DLD1 (cell line): ENCODE measurements around the gene DPYSL3.
"Not testable (repeated sequence)": the region's sequence is repeated elsewhere in the genome, so short reads cannot be mapped to it uniquely, and the experiment has no call there.

Experiments
- in situ Hi-C: cut with HindIII; loops from 2 replicates; pipeline ENCODE4 v1.10.0; 2017; ENCODE audit warnings: low sequenced_read_pairs

DPYSL3 gene

DNA sequence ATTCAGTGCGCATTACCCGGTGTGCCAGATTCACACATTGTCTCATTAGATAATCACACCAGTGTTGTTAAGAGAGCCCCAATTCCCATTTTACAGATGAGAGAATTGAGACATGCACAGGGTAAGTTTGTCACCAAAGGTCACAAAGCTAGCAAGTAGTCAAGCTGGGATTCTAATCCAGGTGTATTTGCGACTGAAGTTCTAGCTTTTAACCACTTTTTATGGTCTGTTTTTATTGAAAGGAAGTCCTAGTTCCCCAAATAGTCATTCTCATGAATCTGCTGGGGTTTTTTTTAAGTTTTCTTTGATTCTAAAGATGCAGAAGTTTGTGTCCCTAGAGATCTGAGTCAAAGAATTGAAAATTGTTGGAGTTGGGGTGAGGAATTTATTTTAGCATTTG, 136.5 kb downstream of the DPYSL3 start:
- in situ Hi-C loops = no loop called here

- in situ Hi-C loops = no loop called here
These were observed 137.7 kb downstream of the DPYSL3 start for GRCh38 chr5:147372191-147372590.

GRCh38 chr5:147371290-147371689, 138.6 kb downstream of the DPYSL3 start:
- in situ Hi-C loops = no loop called here

GRCh38 chr5:147369742-147370374, 140.0 kb downstream of the DPYSL3 start:
- in situ Hi-C loops = no loop called here

- in situ Hi-C loops = not testable (repeated sequence)
These were observed 142.5 kb downstream of the DPYSL3 start for GRCh38 chr5:147367381-147367780.

GRCh38 chr5:147361441-147362175, 148.3 kb downstream of the DPYSL3 start:
- in situ Hi-C loops = no loop called here

DNA sequence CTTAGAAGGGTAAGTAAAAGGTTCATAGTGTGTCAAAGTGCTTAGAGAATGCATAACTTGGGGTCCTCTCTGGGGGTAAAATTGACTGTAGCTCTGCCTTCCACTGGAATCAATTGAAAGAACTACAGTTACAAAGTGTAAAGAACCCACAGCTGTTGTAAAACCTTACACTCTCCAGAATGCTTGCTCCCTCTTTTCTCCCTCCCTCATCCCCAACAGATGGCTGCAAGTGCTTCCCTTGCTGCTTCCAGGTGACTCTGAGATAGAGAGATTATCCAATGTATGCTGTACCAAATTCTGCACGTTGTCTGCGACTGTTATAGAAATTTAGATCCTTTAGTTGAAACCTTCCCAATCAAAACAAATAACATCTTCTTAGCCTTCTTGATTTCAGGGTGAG, 149.1 kb downstream of the DPYSL3 start:
- in situ Hi-C loops = no loop called here

DNA sequence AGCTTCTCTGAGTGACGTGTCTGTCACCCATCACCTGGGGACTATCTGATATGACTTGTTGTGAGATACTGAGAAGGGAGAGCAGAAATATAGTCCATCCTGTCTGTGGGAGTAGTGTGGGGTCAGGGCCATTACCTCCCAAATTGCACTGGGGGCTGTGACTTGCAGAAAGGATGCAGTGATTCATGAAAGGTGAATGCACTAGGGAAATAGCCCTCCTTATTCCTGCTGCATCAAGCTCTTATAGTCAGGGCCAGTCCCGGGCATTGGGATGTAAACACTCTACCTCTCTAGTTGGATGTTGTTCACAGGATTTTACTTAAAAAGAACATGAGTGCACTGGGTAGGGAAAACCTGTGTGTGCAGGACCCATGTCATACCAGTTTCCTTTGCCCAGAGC, 150.3 kb downstream of the DPYSL3 start:
- in situ Hi-C loops = no loop called here

GRCh38 chr5:147359101-147359500, 150.8 kb downstream of the DPYSL3 start:
- in situ Hi-C loops = no loop called here

DNA sequence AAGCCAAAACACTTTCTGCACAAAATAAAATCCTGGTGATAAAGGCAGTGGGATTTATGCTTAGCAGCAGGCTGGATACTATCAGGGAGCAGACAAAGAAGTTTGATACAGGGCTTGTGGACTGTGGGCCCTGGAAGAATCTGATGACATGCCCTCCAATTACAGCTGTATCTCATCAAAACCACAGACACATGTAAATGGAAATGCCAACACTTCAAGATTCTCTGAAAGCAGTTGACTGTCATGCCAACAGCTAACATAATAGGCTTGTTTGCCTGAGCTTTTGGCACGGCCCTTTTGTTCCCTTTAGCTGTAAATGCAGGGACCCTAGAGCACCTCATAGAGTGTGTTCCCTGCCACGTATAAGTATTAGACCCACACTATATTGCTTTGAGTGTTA, 160.6 kb downstream of the DPYSL3 start:
- in situ Hi-C loops = no loop called here

GRCh38 chr5:147348451-147348850, 161.4 kb downstream of the DPYSL3 start:
- in situ Hi-C loops = no loop called here

GRCh38 chr5:147348046-147348445, 161.8 kb downstream of the DPYSL3 start:
- in situ Hi-C loops = no loop called here

- in situ Hi-C loops = no loop called here
These were observed 163.8 kb downstream of the DPYSL3 start for GRCh38 chr5:147346006-147346561.

GRCh38 chr5:147344861-147345260, 165.0 kb downstream of the DPYSL3 start:
- in situ Hi-C loops = no loop called here

DNA sequence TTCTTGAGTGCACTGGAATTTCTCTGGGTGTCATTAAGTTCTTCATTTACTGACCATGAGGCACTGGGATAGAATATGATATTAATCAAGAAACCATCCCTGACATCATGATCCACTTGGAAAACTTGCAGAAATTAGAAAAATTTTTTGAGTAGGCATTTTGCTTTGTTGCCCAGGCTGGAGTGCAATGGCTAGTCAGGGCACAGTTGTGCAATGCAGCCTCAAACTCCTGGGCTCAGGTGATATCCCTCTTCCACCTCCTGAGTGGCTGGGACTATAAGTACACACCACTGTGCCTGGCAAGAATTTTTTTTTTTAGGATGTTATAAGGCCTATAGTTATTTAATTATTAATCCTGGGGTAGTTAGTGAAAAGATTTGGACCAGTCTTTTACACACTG, 168.5 kb downstream of the DPYSL3 start:
- in situ Hi-C loops = no loop called here

- in situ Hi-C loops = no loop called here
These were observed 168.9 kb downstream of the DPYSL3 start for GRCh38 chr5:147340941-147341340.
